ENCODE measurements around the gene RAB4A. TPM values are rescaled to one million over a fixed set of nuclear protein-coding genes. Genes with fewer than 3 reads are reported as not detected.

The RAB4A gene
- total and polyA plus RNA-seq, 7 experiments from 2014 or later = 9.6 to 47.9 (median 36.7) TPM

GRCh38 chr1:229238674-229239415 is 32.1 kb upstream of the RAB4A start:
- ATAC-seq (no peak), DNase-seq (no peak)
- no peak overlapping the region for H3K4me3 Mint-ChIP-seq
- H3K4me3 ChIP-seq (ENCODE audit: low read length) = no peak overlapping the region
- H3K27me3 Mint-ChIP-seq = peaks cover 0 to 26% (median 4%) of the 10 kb centered on the region in 5 donors
- H3K27ac ChIP-seq (ENCODE audit: low read depth, low read length) = no peak overlapping the region
- no peaks in the 10 kb centered on the region for H3K27me3 ChIP-seq (ENCODE audit: control insufficient read depth in 2 of 2, insufficient read depth in 2 of 2, low read length in 2 of 2)
- no peaks in the 10 kb centered on the region for H3K4me1 ChIP-seq (ENCODE audit: control insufficient read depth in 2 of 2, insufficient read depth in 2 of 2, low read length in 2 of 2)
- ChIA-PET CTCF (no interaction called here), POLR2A (interaction anchor here (0.9 kb wide), 1 partner anchor 8 kb away, joined by 3 read pairs; no protein-coding TSS in a partner anchor)
- H3K36me3 ChIP-seq (ENCODE audit: control insufficient read depth in 2 of 3, insufficient read depth in 3 of 3, low read length in 3 of 3) = no peaks in the 10 kb centered on the region
- H3K4me1 Mint-ChIP-seq = peaks cover 0 to 2% (median 0%) of the 10 kb centered on the region in 7 donors
- intact Hi-C loops (cut with micrococcal nuclease) = no loop called here
- peaks cover 0 to 9% (median 0%) of the 10 kb centered on the region in 3 experiments for H3K9me3 ChIP-seq (ENCODE audit: control insufficient read depth in 2 of 3, low read length in 3 of 3)
- peaks cover 0 to 13% (median 7%) of the 10 kb centered on the region in 5 donors for H3K36me3 Mint-ChIP-seq
- peak overlapping the region in 1 of 9 donors; percentile 36 for H3K27ac Mint-ChIP-seq
- H3K9me3 Mint-ChIP-seq = peaks cover 0 to 18% (median 7%) of the 10 kb centered on the region in 11 donors

DNA sequence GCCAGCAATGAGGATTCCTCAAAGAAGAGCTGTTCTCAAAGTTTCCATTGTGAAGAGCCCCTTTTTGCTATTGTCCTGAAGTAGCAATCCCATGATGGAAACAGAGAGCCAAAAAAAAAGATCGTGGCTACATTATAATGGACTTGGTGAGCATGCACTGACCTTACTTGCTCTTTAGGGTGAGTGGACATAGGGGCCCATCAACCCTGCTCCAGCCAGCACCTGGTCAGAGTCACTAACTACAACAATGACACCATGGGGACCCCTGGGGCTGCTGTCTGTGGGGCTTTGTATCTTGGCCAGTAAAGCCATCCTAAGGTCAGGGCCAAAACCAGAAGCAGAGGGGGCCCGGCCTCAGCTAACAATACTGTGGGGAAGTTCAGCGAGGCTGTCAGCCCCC is 30.4 kb upstream of the RAB4A start:
- H3K27me3 ChIP-seq (ENCODE audit: control insufficient read depth in 2 of 2, insufficient read depth in 2 of 2, low read length in 2 of 2) = no peaks in the 10 kb centered on the region
- CTCF ChIA-PET = no interaction called here
- peaks cover 0 to 11% (median 0%) of the 10 kb centered on the region in 3 experiments for H3K9me3 ChIP-seq (ENCODE audit: control insufficient read depth in 2 of 3, low read length in 3 of 3)
- Mint-ChIP-seq H3K4me3 (no peak overlapping the region), H3K36me3 (peaks cover 0 to 18% (median 7%) of the 10 kb centered on the region in 5 donors), H3K27ac (peak overlapping the region in 1 of 9 donors; percentile 50), H3K9me3 (peaks cover 0 to 26% (median 13%) of the 10 kb centered on the region in 11 donors), H3K27me3 (peaks cover 0 to 20% (median 0%) of the 10 kb centered on the region in 5 donors), H3K4me1 (peaks cover 0 to 2% (median 0%) of the 10 kb centered on the region in 7 donors)
- intact Hi-C loops (cut with micrococcal nuclease) = no loop called here
- no peaks in the 10 kb centered on the region for H3K36me3 ChIP-seq (ENCODE audit: control insufficient read depth in 2 of 3, insufficient read depth in 3 of 3, low read length in 3 of 3)
- POLR2A ChIA-PET = no interaction called here
- ATAC-seq (no peak), DNase-seq (no peak)
- no peaks in the 10 kb centered on the region for H3K4me1 ChIP-seq (ENCODE audit: control insufficient read depth in 2 of 2, insufficient read depth in 2 of 2, low read length in 2 of 2)
- H3K4me3 ChIP-seq (ENCODE audit: low read length) = no peak overlapping the region
- H3K27ac ChIP-seq (ENCODE audit: low read depth, low read length) = no peak overlapping the region

DNA sequence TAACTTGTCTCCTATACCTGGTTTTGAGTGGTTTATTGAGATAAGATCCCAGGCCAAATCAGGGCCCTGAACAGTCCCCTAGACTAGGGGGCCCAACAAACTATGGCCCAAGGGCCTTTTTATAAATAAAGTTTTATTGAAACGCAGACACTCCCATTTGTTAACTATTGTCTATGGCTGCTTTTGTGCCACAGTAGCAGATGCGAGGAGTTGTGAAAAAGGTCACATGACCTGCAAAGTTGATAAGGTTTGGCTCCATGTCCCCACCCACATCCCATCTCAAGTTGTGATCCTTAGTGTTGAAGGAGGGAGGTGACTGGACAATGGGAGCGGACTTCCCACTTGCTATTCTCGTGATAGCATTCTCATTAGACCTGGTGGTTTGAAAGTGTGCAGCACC is 29.5 kb upstream of the RAB4A start:
- Histone ChIP-seq H3K4me3 (ENCODE audit: low read length) (no peak overlapping the region), H3K9me3 (ENCODE audit: control insufficient read depth in 2 of 3, low read length in 3 of 3) (peaks cover 0 to 11% (median 0%) of the 10 kb centered on the region in 3 experiments), H3K27me3 (ENCODE audit: control insufficient read depth in 2 of 2, insufficient read depth in 2 of 2, low read length in 2 of 2) (no peaks in the 10 kb centered on the region), H3K4me1 (ENCODE audit: control insufficient read depth in 2 of 2, insufficient read depth in 2 of 2, low read length in 2 of 2) (no peaks in the 10 kb centered on the region), H3K36me3 (ENCODE audit: control insufficient read depth in 2 of 3, insufficient read depth in 3 of 3, low read length in 3 of 3) (no peaks in the 10 kb centered on the region), H3K27ac (ENCODE audit: low read depth, low read length) (no peak overlapping the region)
- Mint-ChIP-seq H3K4me1 (peaks cover 0 to 2% (median 0%) of the 10 kb centered on the region in 7 donors), H3K36me3 (peaks cover 0 to 18% (median 7%) of the 10 kb centered on the region in 5 donors), H3K27ac (no peak overlapping the region), H3K9me3 (peaks cover 0 to 26% (median 13%) of the 10 kb centered on the region in 11 donors), H3K4me3 (no peak overlapping the region), H3K27me3 (peaks cover 0 to 19% (median 0%) of the 10 kb centered on the region in 5 donors)
- ATAC-seq = no peak
- ChIA-PET CTCF (no interaction called here), POLR2A (no interaction called here)
- intact Hi-C loops (cut with micrococcal nuclease) = no loop called here
- DNase-seq = no peak

- ChIA-PET CTCF (interaction anchor here (0.9 to 2.6 kb wide), 3 partner anchors 11 to 17 kb away, joined by 3 to 12 read pairs (median 4); no protein-coding TSS in a partner anchor), POLR2A (no interaction called here)
- Mint-ChIP-seq H3K9me3 (peaks cover 0 to 26% (median 13%) of the 10 kb centered on the region in 11 donors), H3K36me3 (peaks cover 0 to 18% (median 7%) of the 10 kb centered on the region in 5 donors), H3K27ac (no peak overlapping the region), H3K4me1 (peaks cover under 1 to 11% (median 4%) of the 10 kb centered on the region in 7 donors), H3K4me3 (no peak overlapping the region), H3K27me3 (peaks cover 0 to 16% (median 0%) of the 10 kb centered on the region in 5 donors)
- intact Hi-C loops (cut with micrococcal nuclease) = no loop called here
- H3K36me3 ChIP-seq (ENCODE audit: control insufficient read depth in 2 of 3, insufficient read depth in 3 of 3, low read length in 3 of 3) = no peaks in the 10 kb centered on the region
- H3K9me3 ChIP-seq (ENCODE audit: control insufficient read depth in 2 of 3, low read length in 3 of 3) = peaks cover 0 to 11% (median 0%) of the 10 kb centered on the region in 3 experiments
- no peak overlapping the region for H3K4me3 ChIP-seq (ENCODE audit: low read length)
- H3K4me1 ChIP-seq (ENCODE audit: control insufficient read depth in 2 of 2, insufficient read depth in 2 of 2, low read length in 2 of 2) = peaks cover 0 to 5% of the 10 kb centered on the region in 2 donors
- no peak overlapping the region for H3K27ac ChIP-seq (ENCODE audit: low read depth, low read length)
- DNase-seq (no peak), ATAC-seq (no peak)
- no peaks in the 10 kb centered on the region for H3K27me3 ChIP-seq (ENCODE audit: control insufficient read depth in 2 of 2, insufficient read depth in 2 of 2, low read length in 2 of 2)
Observed at GRCh38 chr1:229243638-229244037, 27.3 kb upstream of the RAB4A start.

GRCh38 chr1:229244091-229244490 is 26.8 kb upstream of the RAB4A start:
- Mint-ChIP-seq H3K4me3 (no peak overlapping the region), H3K27ac (peak overlapping the region in 1 of 9 donors; percentile 31), H3K27me3 (peaks cover 0 to 18% (median 0%) of the 10 kb centered on the region in 5 donors), H3K9me3 (peaks cover 0 to 26% (median 13%) of the 10 kb centered on the region in 11 donors), H3K36me3 (peaks cover 0 to 18% (median 7%) of the 10 kb centered on the region in 5 donors), H3K4me1 (peaks cover 5 to 16% (median 8%) of the 10 kb centered on the region in 7 donors)
- H3K9me3 ChIP-seq (ENCODE audit: control insufficient read depth in 2 of 3, low read length in 3 of 3) = peaks cover 0 to 11% (median 0%) of the 10 kb centered on the region in 3 experiments
- intact Hi-C loops (cut with micrococcal nuclease) = no loop called here
- no peak overlapping the region for H3K27ac ChIP-seq (ENCODE audit: low read depth, low read length)
- no peak overlapping the region for H3K4me3 ChIP-seq (ENCODE audit: low read length)
- peaks cover 0 to 10% of the 10 kb centered on the region in 2 donors for H3K4me1 ChIP-seq (ENCODE audit: control insufficient read depth in 2 of 2, insufficient read depth in 2 of 2, low read length in 2 of 2)
- H3K36me3 ChIP-seq (ENCODE audit: control insufficient read depth in 2 of 3, insufficient read depth in 3 of 3, low read length in 3 of 3) = no peaks in the 10 kb centered on the region
- ChIA-PET CTCF (interaction anchor here (1.3 to 2.6 kb wide), 2 partner anchors 11 to 16 kb away, joined by 3 to 12 read pairs; no protein-coding TSS in a partner anchor), POLR2A (no interaction called here)
- ATAC-seq (no peak), DNase-seq (no peak)
- no peaks in the 10 kb centered on the region for H3K27me3 ChIP-seq (ENCODE audit: control insufficient read depth in 2 of 2, insufficient read depth in 2 of 2, low read length in 2 of 2)

GRCh38 chr1:229247871-229248270 is 23.0 kb upstream of the RAB4A start:
- intact Hi-C loops (cut with micrococcal nuclease) = no loop called here
- Histone ChIP-seq H3K36me3 (ENCODE audit: control insufficient read depth in 2 of 3, insufficient read depth in 3 of 3, low read length in 3 of 3) (no peaks in the 10 kb centered on the region), H3K4me1 (ENCODE audit: control insufficient read depth in 2 of 2, insufficient read depth in 2 of 2, low read length in 2 of 2) (peaks cover 10 to 36% of the 10 kb centered on the region in 2 donors), H3K27me3 (ENCODE audit: control insufficient read depth in 2 of 2, insufficient read depth in 2 of 2, low read length in 2 of 2) (no peaks in the 10 kb centered on the region), H3K9me3 (ENCODE audit: control insufficient read depth in 2 of 3, low read length in 3 of 3) (peaks cover 0 to 11% (median 0%) of the 10 kb centered on the region in 3 experiments), H3K4me3 (ENCODE audit: low read length) (no peak overlapping the region), H3K27ac (ENCODE audit: low read depth, low read length) (no peak overlapping the region)
- H3K36me3 Mint-ChIP-seq = peaks cover 3 to 12% (median 7%) of the 10 kb centered on the region in 5 donors
- peak overlapping the region in 1 of 10 donors; percentile 23 for H3K4me3 Mint-ChIP-seq
- POLR2A ChIA-PET = no interaction called here
- CTCF ChIA-PET = interaction anchor here (2.0 kb wide), 1 partner anchor 21 kb away, joined by 5 read pairs; no protein-coding TSS in a partner anchor
- ATAC-seq (no peak), DNase-seq (no peak)
- H3K27ac Mint-ChIP-seq = peak overlapping the region in 4 of 9 donors; percentile 36 to 97 (median 54)
- H3K27me3 Mint-ChIP-seq = peaks cover 0 to 15% (median 0%) of the 10 kb centered on the region in 5 donors
- peaks cover 17 to 53% (median 42%) of the 10 kb centered on the region in 7 donors for H3K4me1 Mint-ChIP-seq
- H3K9me3 Mint-ChIP-seq = peaks cover 0 to 18% (median 12%) of the 10 kb centered on the region in 11 donors
